IPS DF 19.7 (cell line): ENCODE data around the gene LOXL1.
A peak's percentile ranks its signal among the peaks of the same experiment; 100 is the strongest.
"Not testable (repeated sequence)": the region's sequence is repeated elsewhere in the genome, so short reads cannot be mapped to it uniquely, and the experiment has no call there.

Experiments
- DNase-seq: peaks from one replicate; pipeline ENCODE4 v3.0.0-alpha.2; 2013; ENCODE audit warnings: low read depth, low spot score

Gene LOXL1

GRCh38 chr15:73937726-73938125 lies 11.5 kb downstream of the LOXL1 start:
- no peak for DNase-seq

DNA sequence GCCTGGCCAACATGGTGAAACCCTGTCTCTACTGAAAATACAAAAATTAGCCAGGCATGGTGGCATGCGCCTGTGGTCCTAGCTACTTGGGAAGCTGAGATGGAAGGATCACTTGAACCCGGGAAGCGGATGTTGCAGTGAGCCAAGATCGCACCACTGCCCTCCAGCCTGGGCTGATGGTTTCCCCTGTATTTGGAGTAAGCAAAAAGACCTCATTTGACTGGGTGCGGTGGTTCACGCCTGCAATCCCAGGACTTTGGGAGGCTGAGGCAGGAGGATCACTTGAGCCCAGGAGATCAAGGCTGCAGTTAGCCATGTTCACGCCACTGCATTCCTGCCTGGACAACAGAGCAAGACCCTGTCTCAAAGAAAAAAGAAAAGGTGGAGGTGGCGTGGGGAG lies 12.3 kb downstream of the LOXL1 start:
- DNase-seq = not testable (repeated sequence)

DNA sequence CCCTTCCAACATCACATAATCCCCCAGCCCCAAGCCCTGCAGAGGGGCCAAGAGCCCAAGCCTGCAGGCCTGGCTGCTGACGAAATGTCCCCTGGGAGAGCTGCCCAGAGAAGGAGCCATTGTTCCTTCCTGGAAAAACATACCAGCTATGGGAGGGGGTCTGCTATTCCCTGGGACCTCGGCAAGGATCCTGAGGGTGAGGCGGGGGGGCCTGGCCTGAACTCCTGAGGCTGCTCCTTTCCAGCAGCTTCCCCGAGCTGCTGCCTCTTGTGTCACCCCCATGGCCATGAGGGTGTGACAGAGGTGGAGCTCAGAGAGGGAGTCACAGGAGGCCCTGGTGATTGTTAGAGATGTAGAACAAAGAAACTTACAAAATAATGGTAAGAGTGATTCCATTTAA lies 12.9 kb downstream of the LOXL1 start:
- DNase-seq = no peak

- no peak for DNase-seq
Observed at GRCh38 chr15:73940061-73940981, 14.1 kb downstream of the LOXL1 start.

DNA sequence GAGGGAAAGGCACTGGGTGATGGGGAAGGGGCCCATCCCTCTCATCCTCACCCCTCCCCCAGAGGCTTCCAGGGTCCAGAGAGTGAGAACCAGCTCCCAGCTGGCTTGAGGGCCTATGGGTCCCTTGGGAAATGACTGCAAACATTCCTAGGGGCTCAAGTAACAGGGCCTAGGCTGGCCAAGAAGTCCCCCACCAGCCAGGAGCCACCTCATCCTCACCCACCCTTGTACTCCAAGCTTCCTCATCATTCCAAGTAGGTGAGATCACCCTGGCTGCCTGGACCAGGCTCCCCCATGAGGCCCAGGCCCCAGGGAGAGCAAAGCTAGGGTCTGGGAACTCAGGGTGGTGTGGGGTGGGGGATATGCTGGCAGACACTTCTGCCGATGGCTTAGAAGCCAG lies 14.8 kb downstream of the LOXL1 start:
- no peak for DNase-seq

DNA sequence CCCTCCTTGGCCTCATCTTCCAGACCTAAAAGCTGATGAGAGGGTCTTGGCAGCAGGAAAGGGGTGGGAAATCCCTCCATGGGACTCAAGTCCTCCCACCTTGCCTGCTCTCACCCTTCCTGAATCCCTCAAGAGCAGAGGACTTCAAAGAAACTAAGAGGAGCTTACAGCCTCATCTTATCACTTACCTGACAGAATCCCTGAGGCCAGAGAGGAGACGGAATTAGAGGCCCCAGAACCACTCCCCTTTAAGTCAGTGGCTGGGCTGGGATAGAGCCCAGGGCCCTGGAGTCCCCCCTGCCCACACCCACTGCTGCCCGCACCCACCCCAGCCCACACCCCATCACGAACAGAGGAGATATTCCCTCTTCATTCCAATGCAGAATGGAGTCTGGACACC lies 15.2 kb downstream of the LOXL1 start:
- no peak for DNase-seq

GRCh38 chr15:73941871-73942635 lies 15.8 kb downstream of the LOXL1 start:
- no peak for DNase-seq

GRCh38 chr15:73942751-73943270 lies 16.5 kb downstream of the LOXL1 start:
- DNase-seq = no peak

DNA sequence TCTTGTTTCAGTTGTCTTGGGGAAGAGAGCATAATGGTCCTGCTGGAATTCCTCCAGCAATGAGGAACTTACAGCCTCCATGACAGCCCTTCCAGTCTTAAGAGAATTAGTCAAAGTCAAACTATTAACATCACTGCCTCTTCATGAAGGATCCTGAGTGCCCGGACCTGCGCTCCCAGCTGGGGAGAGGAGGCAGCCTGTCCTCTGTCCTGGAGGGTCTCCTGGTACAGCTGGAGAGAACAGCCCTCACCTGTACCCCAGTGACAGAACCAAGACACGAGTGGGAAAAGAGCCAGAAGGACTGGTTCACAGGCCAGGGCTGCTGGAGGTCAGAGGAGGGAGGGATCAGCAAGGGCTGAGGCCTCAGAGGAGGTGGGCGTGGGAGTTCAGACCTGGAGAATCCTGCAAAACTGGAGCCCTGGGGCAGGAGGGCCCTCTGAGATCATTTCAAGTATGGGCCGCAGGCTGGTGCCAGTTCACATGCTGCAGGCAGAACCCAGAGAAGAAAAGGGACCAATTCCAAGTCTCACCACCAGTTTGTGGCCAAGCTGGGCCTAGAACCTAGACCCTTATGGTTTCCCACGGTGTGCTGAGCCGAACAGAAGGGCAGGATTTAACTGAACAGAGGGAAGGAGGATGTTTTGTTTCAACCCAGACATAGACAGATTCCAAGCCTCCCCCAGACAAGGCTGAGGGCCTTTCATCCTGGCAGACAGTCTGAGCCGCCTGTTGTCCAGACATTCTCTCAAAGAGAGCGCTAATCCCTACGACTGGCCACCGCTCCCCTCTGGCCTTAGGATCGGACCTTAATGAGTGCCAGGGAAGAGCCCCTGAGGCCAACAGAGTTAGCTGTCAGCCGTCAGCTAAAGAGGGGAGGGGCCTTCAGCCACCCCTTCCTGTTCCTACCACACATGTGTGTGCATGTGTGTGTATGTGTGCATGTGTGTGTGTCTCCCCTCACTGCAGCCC lies 18.2 kb downstream of the LOXL1 start:
- no peak for DNase-seq

DNA sequence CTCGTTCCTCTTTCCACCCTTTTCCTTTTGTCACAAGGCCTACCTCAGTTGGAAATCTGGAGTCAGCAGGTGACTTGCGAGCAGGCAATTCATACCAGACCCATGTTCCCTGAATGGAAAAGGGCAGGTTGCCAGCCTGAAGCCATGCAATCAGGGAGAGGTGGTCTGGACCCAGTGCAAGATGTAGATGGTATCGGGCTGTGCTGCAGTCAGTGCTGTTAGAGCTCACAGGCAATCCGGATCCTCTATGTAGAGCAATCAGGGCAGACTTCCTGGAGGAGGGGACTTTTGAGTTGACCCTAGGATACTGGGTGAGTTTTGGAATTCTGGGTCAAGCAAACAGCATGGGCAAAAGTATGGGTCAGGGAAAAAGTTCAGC lies 18.9 kb downstream of the LOXL1 start:
- no peak for DNase-seq

- DNase-seq = no peak
Observed at GRCh38 chr15:73946046-73946721, 19.9 kb downstream of the LOXL1 start.

GRCh38 chr15:73946795-73947370 lies 20.6 kb downstream of the LOXL1 start:
- no peak for DNase-seq

- no peak for DNase-seq
Observed at GRCh38 chr15:73947651-73948050, 21.4 kb downstream of the LOXL1 start.

DNA sequence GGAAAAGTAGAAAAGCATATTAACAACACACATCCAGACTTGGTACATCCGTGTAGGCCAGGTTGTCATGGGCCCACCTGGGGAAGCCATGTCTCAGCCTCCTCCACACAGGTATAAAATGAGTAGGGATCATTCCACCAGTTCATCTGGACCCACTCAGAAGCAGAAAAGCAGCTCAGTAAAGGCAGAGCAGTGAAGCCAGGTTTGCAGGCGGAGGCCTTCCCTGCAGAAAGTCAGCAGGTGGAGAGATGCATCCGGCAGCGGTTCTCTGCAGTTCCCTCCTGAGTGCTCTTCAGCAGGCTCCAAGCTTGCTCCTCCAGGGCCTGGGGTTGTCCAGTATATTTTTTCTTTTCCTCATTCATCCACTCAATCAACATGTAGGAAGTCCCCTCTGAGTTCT lies 22.1 kb downstream of the LOXL1 start:
- no peak for DNase-seq

DNA sequence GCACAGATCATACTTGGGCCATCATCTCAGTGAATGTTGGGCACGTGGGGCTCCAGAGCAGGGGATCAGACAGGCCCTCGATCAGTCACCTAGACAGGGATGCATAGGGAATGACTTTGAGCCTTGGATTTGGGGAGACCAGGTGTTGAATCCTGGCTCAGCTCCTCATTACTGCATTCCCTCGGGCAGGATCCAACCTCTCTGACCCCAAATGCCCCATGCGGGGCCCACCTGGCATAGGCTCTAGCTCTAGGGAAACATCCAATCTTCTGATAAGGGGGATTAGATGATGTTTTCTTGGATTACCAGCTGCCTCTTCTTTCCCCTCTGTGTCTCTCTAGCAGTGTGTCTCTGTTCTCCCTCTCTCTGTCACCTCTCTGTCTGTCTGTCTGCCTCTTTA lies 22.7 kb downstream of the LOXL1 start:
- DNase-seq = no peak

DNA sequence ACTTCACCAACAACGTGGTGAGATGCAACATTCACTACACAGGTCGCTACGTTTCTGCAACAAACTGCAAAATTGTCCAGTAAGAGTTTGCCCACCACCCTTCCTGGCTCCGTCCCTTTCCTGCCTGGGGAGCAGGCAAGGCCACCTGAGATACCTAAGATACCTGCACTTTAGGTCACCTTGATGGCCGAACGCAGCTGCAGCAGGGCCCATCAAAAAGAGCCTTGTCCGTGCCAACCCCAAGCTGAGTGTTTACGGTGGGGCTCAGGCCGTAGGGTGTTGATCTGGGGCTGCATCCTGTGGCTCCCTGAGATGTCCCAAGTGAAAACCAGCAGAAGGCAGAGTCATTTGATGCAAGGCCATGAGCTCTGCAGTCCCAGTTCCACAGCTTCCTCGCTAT lies 23.2 kb downstream of the LOXL1 start:
- no peak for DNase-seq

DNA sequence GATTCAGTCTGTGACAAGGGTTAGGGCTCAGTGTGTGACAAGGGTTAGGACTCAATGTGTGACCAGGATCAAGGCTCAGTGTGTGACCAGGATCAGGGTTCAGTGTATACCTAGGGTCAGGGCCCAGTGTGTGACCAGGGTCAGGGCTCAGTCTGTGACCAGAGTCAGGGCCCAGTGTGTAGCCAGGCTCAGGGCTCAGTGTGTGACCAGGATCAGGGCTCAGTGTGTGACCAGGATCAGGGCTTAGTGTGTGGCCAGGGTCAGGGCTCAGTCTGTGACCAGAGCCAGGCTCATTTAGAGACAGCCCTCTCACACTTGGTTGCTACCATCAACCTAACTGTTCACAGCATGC lies 24.2 kb downstream of the LOXL1 start:
- DNase-seq = no peak

GRCh38 chr15:73950831-73951561 lies 24.7 kb downstream of the LOXL1 start:
- DNase-seq = peak; percentile 67

GRCh38 chr15:73951601-73952000 lies 25.3 kb downstream of the LOXL1 start:
- DNase-seq = no peak
